Body of pancreas (tissue), 4 donors: Measurements from ENCODE around the gene SNRPN. TPM values are rescaled to one million over a fixed set of nuclear protein-coding genes. Genes with fewer than 3 reads are reported as not detected.
"Not testable (repeated sequence)": the region's sequence is repeated elsewhere in the genome, so short reads cannot be mapped to it uniquely, and the experiment has no call there.

Source experiments
- ATAC-seq: fragments of 150-250 bp; one replicate; pipeline ENCODE4 v1.9.1; 2016
- DNase-seq, 4 donors: peaks; one replicate each; pipeline ENCODE4 v3.0.0-alpha.2; 2019
- H3K27ac ChIP-seq, 4 donors: fragments of 200-600 bp; sonication (generic); 1 replicate in 3 of 4; 2 replicates in 1 of 4; pipeline versions ENCODE4 v1.5.1 to v1.6.1; 2016 to 2019; ENCODE audit warnings: mild to moderate bottlenecking in 1 of 4, mixed read lengths in 1 of 4, moderate library complexity in 1 of 4
- H3K27me3 ChIP-seq, 2 donors: fragments of 200-600 bp; sonication (generic); one replicate each; pipeline ENCODE4 v1.6.0; 2016; ENCODE audit warnings: mild to moderate bottlenecking in 1 of 2
- H3K36me3 ChIP-seq, 2 donors: fragments of 200-600 bp; sonication (generic); replicated peaks in 1 of 2; 2 replicates each; pipeline ENCODE4 v1.5.1; 2016; ENCODE audit warnings: low read depth in 2 of 2; ENCODE audit not compliant: insufficient read depth in 1 of 2
- H3K4me1 ChIP-seq: fragments of 200-600 bp; sonication (generic); one replicate; pipeline ENCODE4 v1.6.0; 2016
- H3K4me3 ChIP-seq, 2 donors: fragments of 200-600 bp; sonication (generic); 1 replicate in 1 of 2; 2 replicates in 1 of 2; pipeline ENCODE4 v1.5.1; 2016 to 2019
- H3K9me3 ChIP-seq, 3 donors: fragments of 200-600 bp; sonication (generic); 1 replicate in 2 of 3; 2 replicates in 1 of 3; pipeline ENCODE4 v1.5.1; 2016
- CTCF ChIP-seq, 7 experiments: fragments of 450-650 bp in 4 of 7; fragments of 200-600 bp in 3 of 7; sonication (generic) in 3 of 7; IDR thresholded peaks; one replicate each; pipeline ENCODE4 v1.5.1; 2016 to 2019; ENCODE audit warnings: antibody characterized with exemption in 7 of 7
- POLR2A ChIP-seq, 3 donors: fragments of 450-650 bp; IDR thresholded peaks; one replicate each; pipeline ENCODE4 v1.6.1; 2016; ENCODE audit warnings: antibody characterized with exemption in 3 of 3, mild to moderate bottlenecking in 2 of 3
- WGBS, 2 donors: methylation state at CpG; one replicate each; pipeline ENCODE4 v1.1.5; 2017; 5-methylcytosine and 5-hydroxymethylcytosine counted together
- intact Hi-C: fragments of 100-400 bp; cut with DNase I; formaldehyde crosslinking; loops from one replicate; pipeline ENCODE4 v1.15.1; 2023
- total RNA-seq, 2 donors: library from RNA; depleted of rRNA; stranded (reverse); fragments of >200 nt; gene quantifications; one replicate each; pipeline ENCODE4 v1.1.0, GENCODE V29; 2016

Gene SNRPN
- total RNA-seq, 2 donors from 2014 or later: 96.2 to 113 TPM

- H3K36me3 ChIP-seq: no peaks in the 10 kb centered on the region
- 61 to 65% methylated on average over 4 of the region's 4 CpGs for WGBS, 2 donors
- DNase-seq (no peak), ATAC-seq (no peak)
- no peak overlapping the region for H3K4me3 ChIP-seq
- TF ChIP-seq POLR2A (IDR thresholded peaks at IDR 0.05) (no peak), CTCF (IDR thresholded peaks at IDR 0.05) (no peak)
- no peaks in the 10 kb centered on the region for H3K27me3 ChIP-seq
- intact Hi-C loops: no loop called here
- peaks cover 0 to 5% (median 0%) of the 10 kb centered on the region in 3 donors for H3K9me3 ChIP-seq
- no peak overlapping the region for H3K27ac ChIP-seq
- no peaks in the 10 kb centered on the region for H3K4me1 ChIP-seq
These were observed 11.7 kb downstream of the SNRPN start for GRCh38 chr15:24966364-24967103.

- WGBS, 2 donors: 57 to 80% methylated on average over 3 of the region's 3 CpGs
- H3K4me1 ChIP-seq: no peaks in the 10 kb centered on the region
- no peaks in the 10 kb centered on the region for H3K9me3 ChIP-seq
- peaks cover 0 to 4% of the 10 kb centered on the region in 2 donors for H3K36me3 ChIP-seq
- TF ChIP-seq CTCF (IDR thresholded peaks at IDR 0.05) (no peak), POLR2A (IDR thresholded peaks at IDR 0.05) (no peak)
- intact Hi-C loops: no loop called here
- ATAC-seq: no peak
- DNase-seq: no peak
- H3K27me3 ChIP-seq: no peaks in the 10 kb centered on the region
- H3K4me3 ChIP-seq: no peak overlapping the region
- no peak overlapping the region for H3K27ac ChIP-seq
These were observed 16.3 kb downstream of the SNRPN start for GRCh38 chr15:24971052-24971451.

- Histone ChIP-seq H3K9me3 (peaks cover 0 to 3% (median 0%) of the 10 kb centered on the region in 3 donors), H3K27ac (no peak overlapping the region)
- no peak for TF ChIP-seq POLR2A (IDR thresholded peaks at IDR 0.05)
- TF ChIP-seq CTCF (IDR thresholded peaks at IDR 0.05): no peak
These were observed 17.0 kb downstream of the SNRPN start for GRCh38 chr15:24971772-24972171.

GRCh38 chr15:24972707-24973106, 17.9 kb downstream of the SNRPN start:
- H3K9me3 ChIP-seq, intact Hi-C loops, DNase-seq, H3K27ac ChIP-seq, ATAC-seq, H3K36me3 ChIP-seq, H3K4me1 ChIP-seq, H3K27me3 ChIP-seq, H3K4me3 ChIP-seq: not testable (repeated sequence)
- WGBS, 2 donors: 80 to 89% methylated on average over 5 of the region's 5 CpGs

More at GRCh38 chr15:24971772-24972171, 17.0 kb downstream of the SNRPN start:
- intact Hi-C loops: no loop called here
- ATAC-seq (no peak), DNase-seq (no peak)
- Histone ChIP-seq H3K4me3 (no peak overlapping the region), H3K36me3 (peaks cover 0 to 4% of the 10 kb centered on the region in 2 donors), H3K27me3 (no peaks in the 10 kb centered on the region), H3K4me1 (no peaks in the 10 kb centered on the region)
- 85% methylated on average over 8 of the region's 8 CpGs for WGBS, 2 donors

- ATAC-seq (no peak), DNase-seq (no peak)
- Histone ChIP-seq H3K4me3 (no peak overlapping the region), H3K27ac (no peak overlapping the region), H3K9me3 (peaks cover 0 to 6% (median 0%) of the 10 kb centered on the region in 3 donors), H3K4me1 (no peaks in the 10 kb centered on the region), H3K36me3 (peaks cover 5 to 21% of the 10 kb centered on the region in 2 donors), H3K27me3 (no peaks in the 10 kb centered on the region)
- intact Hi-C loops: no loop called here
- TF ChIP-seq CTCF (IDR thresholded peaks at IDR 0.05): no peak
- no peak for TF ChIP-seq POLR2A (IDR thresholded peaks at IDR 0.05)
- WGBS, 2 donors: 79 to 82% methylated on average over 3 of the region's 3 CpGs
These were observed 22.1 kb downstream of the SNRPN start for GRCh38 chr15:24976932-24977331.
